WTC11 (cell line): ENCODE measurements around the gene BASP1. TPM values are rescaled to one million over a fixed set of nuclear protein-coding genes. Genes with fewer than 3 reads are reported as not detected.

Experiments used
- ATAC-seq: fragments of 200-7000 bp; cut with Tn5 transposase; 2 replicates; pipeline ENCODE4 v1.10.0; 2021; ENCODE audit warnings: mild to moderate bottlenecking, moderate library complexity
- CTCF ChIA-PET: fragments of 300-600 bp; sonication (Branson Sonifier 250); formaldehyde crosslinking; loops from one replicate; lab custom pipeline; 2021; ENCODE audit warnings: antibody characterized with exemption; lab: Charles Lee
- POLR2A ChIA-PET: fragments of 350-600 bp; sonication (Branson Sonifier 250); formaldehyde crosslinking; loops from one replicate; lab custom pipeline; 2021; ENCODE audit warnings: antibody characterized with exemption; lab: Charles Lee
- DNase-seq: peaks from one replicate; pipeline ENCODE4 v3.0.0; 2021; ENCODE audit warnings: low spot score
- H3K27ac Mint-ChIP-seq: 2 replicates; pipeline ENCODE4 v1.8.0; 2021; ENCODE audit warnings: mixed read lengths
- H3K27me3 Mint-ChIP-seq: 2 replicates; pipeline ENCODE4 v1.8.0; 2021; ENCODE audit warnings: low read depth, mild to moderate bottlenecking, moderate library complexity, mixed read lengths
- H3K36me3 Mint-ChIP-seq: 2 replicates; pipeline ENCODE4 v1.8.0; 2021; ENCODE audit warnings: mixed read lengths
- H3K4me1 Mint-ChIP-seq: 2 replicates; pipeline ENCODE4 v1.8.0; 2022; ENCODE audit warnings: mixed read lengths
- H3K4me3 Mint-ChIP-seq: 2 replicates; pipeline ENCODE4 v1.8.0; 2021; ENCODE audit warnings: mild to moderate bottlenecking, moderate library complexity, mixed read lengths
- H3K9me3 Mint-ChIP-seq: 2 replicates; pipeline ENCODE4 v1.8.0; 2021; ENCODE audit warnings: mixed read lengths
- CBFB ChIP-seq: sonication (generic); formaldehyde crosslinking; IDR thresholded peaks from 2 replicates; pipeline ENCODE4 v1.8.1; 2022; ENCODE audit warnings: mild to moderate bottlenecking, low read depth, missing genetic modification reagents
- GRHL2 ChIP-seq: fragments of 250-450 bp; sonication (Bioruptor Pico); IDR thresholded peaks from 2 replicates; pipeline ENCODE4 v1.8.0; 2022; ENCODE audit warnings: mild to moderate bottlenecking, moderate library complexity; ENCODE audit not compliant: insufficient replicate concordance, severe bottlenecking
- MXD4 ChIP-seq: fragments of 250-450 bp; sonication (Bioruptor Pico); IDR thresholded peaks from 2 replicates; pipeline ENCODE4 v1.8.0; 2021; ENCODE audit warnings: mild to moderate bottlenecking, moderate library complexity, borderline replicate concordance
- NFYB ChIP-seq: sonication (generic); formaldehyde crosslinking; conservative IDR thresholded peaks from 2 replicates; pipeline ENCODE4 v1.8.0; 2022; ENCODE audit warnings: low read depth, missing genetic modification reagents
- NR2C2 ChIP-seq: sonication (generic); formaldehyde crosslinking; IDR thresholded peaks from 2 replicates; pipeline ENCODE4 v1.8.0; 2022; ENCODE audit warnings: mild to moderate bottlenecking, missing genetic modification reagents
- SOX15 ChIP-seq: fragments of 250-450 bp; sonication (Bioruptor Pico); IDR thresholded peaks from 2 replicates; pipeline ENCODE4 v1.9.0; 2021; ENCODE audit warnings: mild to moderate bottlenecking
- ZNF138 ChIP-seq: sonication (generic); formaldehyde crosslinking; conservative IDR thresholded peaks from 2 replicates; pipeline ENCODE4 v1.8.1; 2022; ENCODE audit warnings: mild to moderate bottlenecking, moderate library complexity, missing genetic modification reagents
- ZNF416 ChIP-seq: fragments of 250-450 bp; sonication (Bioruptor Pico); IDR thresholded peaks from 2 replicates; pipeline ENCODE4 v1.9.0; 2021; ENCODE audit warnings: mild to moderate bottlenecking, inconsistent platforms
- total RNA-seq: library from RNA; stranded (reverse); gene quantifications from 3 replicates; pipeline ENCODE4 v1.2.3, GENCODE V29; 2021
- TF ChIP-seq, protein P1 (sequence below): fragments of 250-450 bp; sonication (Bioruptor Pico); conservative IDR thresholded peaks from 2 replicates; pipeline ENCODE4 v1.9.0; 2021; ENCODE audit warnings: mild to moderate bottlenecking
- TF ChIP-seq, protein P2 (sequence below): sonication (generic); formaldehyde crosslinking; conservative IDR thresholded peaks from 2 replicates; pipeline ENCODE4 v1.8.1; 2023; ENCODE audit warnings: mild to moderate bottlenecking, low read depth, missing genetic modification reagents, moderate library complexity
- TF ChIP-seq, protein P3 (sequence below): sonication (generic); formaldehyde crosslinking; IDR thresholded peaks from 2 replicates; pipeline ENCODE4 v1.8.0; 2022; ENCODE audit warnings: mild to moderate bottlenecking, missing genetic modification reagents
- TF ChIP-seq, protein P4 (sequence below): sonication (generic); formaldehyde crosslinking; IDR thresholded peaks from 2 replicates; pipeline ENCODE4 v1.8.1; 2023; ENCODE audit warnings: mild to moderate bottlenecking, moderate library complexity, missing genetic modification reagents
- TF ChIP-seq, protein P5 (sequence below): sonication (generic); formaldehyde crosslinking; IDR thresholded peaks from 2 replicates; pipeline ENCODE4 v1.8.0; 2022; ENCODE audit warnings: mild to moderate bottlenecking, missing genetic modification reagents
- TF ChIP-seq, protein P6 (sequence below): sonication (generic); formaldehyde crosslinking; IDR thresholded peaks from 2 replicates; pipeline ENCODE4 v1.8.1; 2023; ENCODE audit warnings: mild to moderate bottlenecking, missing genetic modification reagents, borderline replicate concordance

The BASP1 gene
- total RNA-seq, 1 experiment from 2014 or later = 108 TPM

DNA sequence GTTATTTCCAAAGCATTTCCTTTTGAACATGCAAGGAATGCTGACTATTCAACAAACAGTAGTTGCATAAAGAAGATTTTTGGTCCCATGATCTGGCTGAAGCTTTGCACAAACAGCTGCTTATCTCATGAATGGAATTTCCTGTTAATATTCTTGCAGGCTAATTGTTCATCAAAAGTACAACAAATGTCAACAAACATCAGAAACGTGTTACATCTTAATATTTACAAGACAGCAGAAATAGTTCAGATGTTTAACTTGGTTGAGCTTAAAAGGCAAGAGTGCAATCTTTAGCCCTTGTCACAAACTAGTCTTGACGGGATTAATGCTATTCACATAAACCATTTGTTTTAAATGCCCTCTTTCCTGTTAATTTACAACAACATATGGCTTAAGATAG lies 47.9 kb upstream of the BASP1 start:
- Mint-ChIP-seq H3K4me3 (no peak overlapping the region), H3K36me3 (no peaks in the 10 kb centered on the region), H3K9me3 (no peaks in the 10 kb centered on the region), H3K27me3 (no peaks in the 10 kb centered on the region), H3K27ac (no peak overlapping the region), H3K4me1 (peaks cover 38% of the 10 kb centered on the region)
- TF ChIP-seq, protein P1, sequence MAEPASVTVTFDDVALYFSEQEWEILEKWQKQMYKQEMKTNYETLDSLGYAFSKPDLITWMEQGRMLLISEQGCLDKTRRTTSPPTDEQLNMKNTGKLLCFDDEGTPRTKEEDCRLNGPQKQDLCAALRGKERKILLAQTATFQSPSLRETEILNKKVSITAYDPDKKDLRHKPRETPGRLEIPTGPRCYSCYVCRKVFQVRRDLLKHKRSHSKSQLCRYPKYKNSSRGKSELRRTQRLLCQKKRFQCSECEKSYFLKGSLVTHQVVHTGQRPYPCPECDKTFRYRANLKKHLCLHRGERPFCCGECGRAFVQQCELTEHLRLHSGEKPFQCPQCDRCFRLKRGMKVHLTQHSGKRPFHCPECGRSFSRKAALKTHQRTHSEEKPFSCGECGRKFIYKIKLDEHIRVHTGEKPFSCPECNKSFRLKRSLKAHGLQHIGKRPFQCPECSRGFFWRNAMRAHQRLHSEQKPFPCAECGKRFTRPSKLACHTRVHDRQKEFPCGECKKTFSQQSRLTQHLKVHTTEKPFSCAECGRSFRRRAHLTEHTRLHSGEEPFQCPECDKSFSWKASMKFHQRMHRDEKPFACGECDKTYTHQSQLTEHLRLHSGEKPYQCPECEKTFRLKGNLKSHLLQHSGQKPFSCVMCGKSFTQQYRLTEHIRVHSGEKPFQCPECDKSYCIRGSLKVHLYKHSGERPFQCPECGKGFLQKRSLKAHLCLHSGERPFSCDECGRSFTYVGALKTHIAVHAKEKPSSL = no peak
- POLR2A ChIA-PET = no interaction called here
- DNase-seq (no peak), ATAC-seq (no peak)
- CTCF ChIA-PET = interaction anchor here (1.0 to 2.1 kb wide), 3 partner anchors 13 to 37 kb away, joined by 3 to 7 read pairs (median 5); no protein-coding TSS in a partner anchor

DNA sequence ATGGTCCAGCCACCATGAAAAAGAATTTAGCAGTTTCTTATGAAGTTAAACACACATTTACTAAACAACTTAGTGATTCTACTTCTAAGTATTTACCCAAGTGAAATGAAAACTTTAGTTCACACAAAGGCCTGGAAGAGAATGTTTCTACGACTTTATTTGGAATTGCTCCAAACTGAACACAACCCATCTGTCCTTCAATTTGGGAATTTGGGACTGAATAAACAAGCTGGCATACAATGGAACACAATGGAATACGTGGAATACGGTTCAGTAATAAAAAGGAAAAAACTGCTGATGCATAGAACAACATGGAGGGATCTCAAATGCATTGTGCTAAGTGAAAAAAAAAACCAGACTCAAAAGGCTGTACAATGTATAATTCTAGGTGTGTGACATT lies 44.6 kb upstream of the BASP1 start:
- H3K27ac Mint-ChIP-seq = no peak overlapping the region
- TF ChIP-seq CBFB (no peak), ZNF416 (no peak), NR2C2 (CRISPR knock-in tag) (no peak), ZNF138 (CRISPR knock-in tag) (no peak), NFYB (CRISPR knock-in tag) (no peak), MXD4 (CRISPR knock-in tag) (no peak), GRHL2 (CRISPR knock-in tag) (no peak), SOX15 (no peak)
- TF ChIP-seq, protein P2, sequence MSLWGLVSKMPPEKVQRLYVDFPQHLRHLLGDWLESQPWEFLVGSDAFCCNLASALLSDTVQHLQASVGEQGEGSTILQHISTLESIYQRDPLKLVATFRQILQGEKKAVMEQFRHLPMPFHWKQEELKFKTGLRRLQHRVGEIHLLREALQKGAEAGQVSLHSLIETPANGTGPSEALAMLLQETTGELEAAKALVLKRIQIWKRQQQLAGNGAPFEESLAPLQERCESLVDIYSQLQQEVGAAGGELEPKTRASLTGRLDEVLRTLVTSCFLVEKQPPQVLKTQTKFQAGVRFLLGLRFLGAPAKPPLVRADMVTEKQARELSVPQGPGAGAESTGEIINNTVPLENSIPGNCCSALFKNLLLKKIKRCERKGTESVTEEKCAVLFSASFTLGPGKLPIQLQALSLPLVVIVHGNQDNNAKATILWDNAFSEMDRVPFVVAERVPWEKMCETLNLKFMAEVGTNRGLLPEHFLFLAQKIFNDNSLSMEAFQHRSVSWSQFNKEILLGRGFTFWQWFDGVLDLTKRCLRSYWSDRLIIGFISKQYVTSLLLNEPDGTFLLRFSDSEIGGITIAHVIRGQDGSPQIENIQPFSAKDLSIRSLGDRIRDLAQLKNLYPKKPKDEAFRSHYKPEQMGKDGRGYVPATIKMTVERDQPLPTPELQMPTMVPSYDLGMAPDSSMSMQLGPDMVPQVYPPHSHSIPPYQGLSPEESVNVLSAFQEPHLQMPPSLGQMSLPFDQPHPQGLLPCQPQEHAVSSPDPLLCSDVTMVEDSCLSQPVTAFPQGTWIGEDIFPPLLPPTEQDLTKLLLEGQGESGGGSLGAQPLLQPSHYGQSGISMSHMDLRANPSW (CRISPR knock-in tag) = no peak
- TF ChIP-seq, protein P3, sequence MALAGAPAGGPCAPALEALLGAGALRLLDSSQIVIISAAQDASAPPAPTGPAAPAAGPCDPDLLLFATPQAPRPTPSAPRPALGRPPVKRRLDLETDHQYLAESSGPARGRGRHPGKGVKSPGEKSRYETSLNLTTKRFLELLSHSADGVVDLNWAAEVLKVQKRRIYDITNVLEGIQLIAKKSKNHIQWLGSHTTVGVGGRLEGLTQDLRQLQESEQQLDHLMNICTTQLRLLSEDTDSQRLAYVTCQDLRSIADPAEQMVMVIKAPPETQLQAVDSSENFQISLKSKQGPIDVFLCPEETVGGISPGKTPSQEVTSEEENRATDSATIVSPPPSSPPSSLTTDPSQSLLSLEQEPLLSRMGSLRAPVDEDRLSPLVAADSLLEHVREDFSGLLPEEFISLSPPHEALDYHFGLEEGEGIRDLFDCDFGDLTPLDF (CRISPR knock-in tag) = no peak
- TF ChIP-seq, protein P4, sequence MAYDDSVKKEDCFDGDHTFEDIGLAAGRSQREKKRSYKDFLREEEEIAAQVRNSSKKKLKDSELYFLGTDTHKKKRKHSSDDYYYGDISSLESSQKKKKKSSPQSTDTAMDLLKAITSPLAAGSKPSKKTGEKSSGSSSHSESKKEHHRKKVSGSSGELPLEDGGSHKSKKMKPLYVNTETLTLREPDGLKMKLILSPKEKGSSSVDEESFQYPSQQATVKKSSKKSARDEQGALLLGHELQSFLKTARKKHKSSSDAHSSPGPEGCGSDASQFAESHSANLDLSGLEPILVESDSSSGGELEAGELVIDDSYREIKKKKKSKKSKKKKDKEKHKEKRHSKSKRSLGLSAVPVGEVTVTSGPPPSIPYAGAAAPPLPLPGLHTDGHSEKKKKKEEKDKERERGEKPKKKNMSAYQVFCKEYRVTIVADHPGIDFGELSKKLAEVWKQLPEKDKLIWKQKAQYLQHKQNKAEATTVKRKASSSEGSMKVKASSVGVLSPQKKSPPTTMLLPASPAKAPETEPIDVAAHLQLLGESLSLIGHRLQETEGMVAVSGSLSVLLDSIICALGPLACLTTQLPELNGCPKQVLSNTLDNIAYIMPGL (CRISPR knock-in tag) = no peak
- TF ChIP-seq, protein P5, sequence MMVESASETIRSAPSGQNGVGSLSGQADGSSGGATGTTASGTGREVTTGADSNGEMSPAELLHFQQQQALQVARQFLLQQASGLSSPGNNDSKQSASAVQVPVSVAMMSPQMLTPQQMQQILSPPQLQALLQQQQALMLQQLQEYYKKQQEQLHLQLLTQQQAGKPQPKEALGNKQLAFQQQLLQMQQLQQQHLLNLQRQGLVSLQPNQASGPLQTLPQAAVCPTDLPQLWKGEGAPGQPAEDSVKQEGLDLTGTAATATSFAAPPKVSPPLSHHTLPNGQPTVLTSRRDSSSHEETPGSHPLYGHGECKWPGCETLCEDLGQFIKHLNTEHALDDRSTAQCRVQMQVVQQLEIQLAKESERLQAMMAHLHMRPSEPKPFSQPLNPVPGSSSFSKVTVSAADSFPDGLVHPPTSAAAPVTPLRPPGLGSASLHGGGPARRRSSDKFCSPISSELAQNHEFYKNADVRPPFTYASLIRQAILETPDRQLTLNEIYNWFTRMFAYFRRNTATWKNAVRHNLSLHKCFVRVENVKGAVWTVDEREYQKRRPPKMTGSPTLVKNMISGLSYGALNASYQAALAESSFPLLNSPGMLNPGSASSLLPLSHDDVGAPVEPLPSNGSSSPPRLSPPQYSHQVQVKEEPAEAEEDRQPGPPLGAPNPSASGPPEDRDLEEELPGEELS (CRISPR knock-in tag) = no peak
- TF ChIP-seq, protein P6, sequence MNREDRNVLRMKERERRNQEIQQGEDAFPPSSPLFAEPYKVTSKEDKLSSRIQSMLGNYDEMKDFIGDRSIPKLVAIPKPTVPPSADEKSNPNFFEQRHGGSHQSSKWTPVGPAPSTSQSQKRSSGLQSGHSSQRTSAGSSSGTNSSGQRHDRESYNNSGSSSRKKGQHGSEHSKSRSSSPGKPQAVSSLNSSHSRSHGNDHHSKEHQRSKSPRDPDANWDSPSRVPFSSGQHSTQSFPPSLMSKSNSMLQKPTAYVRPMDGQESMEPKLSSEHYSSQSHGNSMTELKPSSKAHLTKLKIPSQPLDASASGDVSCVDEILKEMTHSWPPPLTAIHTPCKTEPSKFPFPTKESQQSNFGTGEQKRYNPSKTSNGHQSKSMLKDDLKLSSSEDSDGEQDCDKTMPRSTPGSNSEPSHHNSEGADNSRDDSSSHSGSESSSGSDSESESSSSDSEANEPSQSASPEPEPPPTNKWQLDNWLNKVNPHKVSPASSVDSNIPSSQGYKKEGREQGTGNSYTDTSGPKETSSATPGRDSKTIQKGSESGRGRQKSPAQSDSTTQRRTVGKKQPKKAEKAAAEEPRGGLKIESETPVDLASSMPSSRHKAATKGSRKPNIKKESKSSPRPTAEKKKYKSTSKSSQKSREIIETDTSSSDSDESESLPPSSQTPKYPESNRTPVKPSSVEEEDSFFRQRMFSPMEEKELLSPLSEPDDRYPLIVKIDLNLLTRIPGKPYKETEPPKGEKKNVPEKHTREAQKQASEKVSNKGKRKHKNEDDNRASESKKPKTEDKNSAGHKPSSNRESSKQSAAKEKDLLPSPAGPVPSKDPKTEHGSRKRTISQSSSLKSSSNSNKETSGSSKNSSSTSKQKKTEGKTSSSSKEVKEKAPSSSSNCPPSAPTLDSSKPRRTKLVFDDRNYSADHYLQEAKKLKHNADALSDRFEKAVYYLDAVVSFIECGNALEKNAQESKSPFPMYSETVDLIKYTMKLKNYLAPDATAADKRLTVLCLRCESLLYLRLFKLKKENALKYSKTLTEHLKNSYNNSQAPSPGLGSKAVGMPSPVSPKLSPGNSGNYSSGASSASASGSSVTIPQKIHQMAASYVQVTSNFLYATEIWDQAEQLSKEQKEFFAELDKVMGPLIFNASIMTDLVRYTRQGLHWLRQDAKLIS (CRISPR knock-in tag) = no peak
- DNase-seq (no peak), ATAC-seq (no peak)
- no peaks in the 10 kb centered on the region for H3K27me3 Mint-ChIP-seq
- H3K36me3 Mint-ChIP-seq = no peaks in the 10 kb centered on the region
- ChIA-PET CTCF (no interaction called here), POLR2A (no interaction called here)
- H3K4me3 Mint-ChIP-seq = no peak overlapping the region
- peaks cover 16% of the 10 kb centered on the region for H3K4me1 Mint-ChIP-seq
- no peaks in the 10 kb centered on the region for H3K9me3 Mint-ChIP-seq
